SK-N-MC (cell line): ENCODE results near the gene SLC35G6.

Experiments used
- EZH2 ChIP-seq: fragments of 200-600 bp; sonication (generic); IDR thresholded peaks from one replicate; pipeline ENCODE4 v1.6.1; 2017; ENCODE audit warnings: antibody characterized with exemption
- POLR2AphosphoS5 ChIP-seq: IDR thresholded peaks from 2 replicates; pipeline ENCODE4 v1.6.1; 2012; ENCODE audit warnings: mild to moderate bottlenecking, low read depth, low read length, borderline replicate concordance

DNA sequence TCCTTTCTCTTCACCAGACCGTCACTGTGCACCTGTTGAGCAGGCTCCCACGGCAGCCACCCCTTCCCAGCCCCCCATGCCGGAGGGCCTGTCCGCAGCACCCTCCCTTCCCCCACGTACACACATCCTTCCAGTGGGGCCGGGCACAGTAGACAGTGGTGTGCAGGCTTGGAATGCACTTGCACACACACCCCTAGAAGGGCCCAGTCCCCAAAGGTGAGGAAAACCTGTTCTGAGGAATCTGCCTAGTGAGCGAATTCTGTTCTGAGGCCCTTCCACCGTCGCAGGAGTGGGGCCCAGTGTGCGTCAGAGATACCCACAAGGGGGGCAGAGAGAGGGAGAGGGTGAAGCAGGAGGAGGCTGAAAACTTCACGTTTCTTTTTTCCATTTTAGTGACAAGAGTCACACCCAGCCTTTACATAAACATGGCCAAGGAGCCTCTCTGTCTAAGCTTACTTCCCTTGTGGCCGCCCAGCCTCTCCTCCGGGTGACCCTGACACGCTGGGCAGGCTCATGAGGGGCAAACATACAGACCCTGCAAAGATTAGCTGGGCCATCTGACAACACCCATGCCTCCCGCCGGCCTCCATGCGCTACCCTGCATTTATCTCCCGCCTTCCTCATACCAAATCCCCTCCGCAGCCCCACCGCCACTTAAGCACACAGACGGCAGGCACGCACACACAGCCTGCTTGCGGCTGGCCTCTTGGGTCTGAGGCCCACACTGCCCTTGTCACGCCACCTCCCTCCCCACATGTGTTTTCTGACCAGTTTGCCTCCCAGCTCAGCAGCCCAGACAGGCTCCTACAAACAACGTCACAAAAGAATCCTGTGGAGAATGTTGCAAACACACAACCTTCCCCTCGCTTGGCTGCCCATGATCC lies 3.6 kb upstream of the SLC35G6 start:
- no peak for TF ChIP-seq EZH2
- no peak for TF ChIP-seq POLR2AphosphoS5
